Frontal cortex (tissue), 4 donors: ENCODE data around the gene ZHX3. TPM values are rescaled to one million over a fixed set of nuclear protein-coding genes. Genes with fewer than 3 reads are reported as not detected.
A peak's percentile ranks its signal among the peaks of the same experiment; 100 is the strongest.

Experiments
- DNase-seq, 2 donors: peaks; one replicate each; pipeline ENCODE4 v3.0.0; 2012; ENCODE audit warnings: low spot score in 2 of 2
- FAIRE-seq: peaks from 2 replicates; lab custom pipeline; 2012; peaks lifted over from hg19 to GRCh38; lab: Jason Lieb, UNC
- total RNA-seq: library from RNA; depleted of rRNA; stranded (reverse); fragments of >200 nt; gene quantifications from one replicate; pipeline ENCODE4 v1.2.3, GENCODE V29; 2014
- donor health status: control.
- donor health status: control.
- donor health status: control.

The ZHX3 gene, protein sequence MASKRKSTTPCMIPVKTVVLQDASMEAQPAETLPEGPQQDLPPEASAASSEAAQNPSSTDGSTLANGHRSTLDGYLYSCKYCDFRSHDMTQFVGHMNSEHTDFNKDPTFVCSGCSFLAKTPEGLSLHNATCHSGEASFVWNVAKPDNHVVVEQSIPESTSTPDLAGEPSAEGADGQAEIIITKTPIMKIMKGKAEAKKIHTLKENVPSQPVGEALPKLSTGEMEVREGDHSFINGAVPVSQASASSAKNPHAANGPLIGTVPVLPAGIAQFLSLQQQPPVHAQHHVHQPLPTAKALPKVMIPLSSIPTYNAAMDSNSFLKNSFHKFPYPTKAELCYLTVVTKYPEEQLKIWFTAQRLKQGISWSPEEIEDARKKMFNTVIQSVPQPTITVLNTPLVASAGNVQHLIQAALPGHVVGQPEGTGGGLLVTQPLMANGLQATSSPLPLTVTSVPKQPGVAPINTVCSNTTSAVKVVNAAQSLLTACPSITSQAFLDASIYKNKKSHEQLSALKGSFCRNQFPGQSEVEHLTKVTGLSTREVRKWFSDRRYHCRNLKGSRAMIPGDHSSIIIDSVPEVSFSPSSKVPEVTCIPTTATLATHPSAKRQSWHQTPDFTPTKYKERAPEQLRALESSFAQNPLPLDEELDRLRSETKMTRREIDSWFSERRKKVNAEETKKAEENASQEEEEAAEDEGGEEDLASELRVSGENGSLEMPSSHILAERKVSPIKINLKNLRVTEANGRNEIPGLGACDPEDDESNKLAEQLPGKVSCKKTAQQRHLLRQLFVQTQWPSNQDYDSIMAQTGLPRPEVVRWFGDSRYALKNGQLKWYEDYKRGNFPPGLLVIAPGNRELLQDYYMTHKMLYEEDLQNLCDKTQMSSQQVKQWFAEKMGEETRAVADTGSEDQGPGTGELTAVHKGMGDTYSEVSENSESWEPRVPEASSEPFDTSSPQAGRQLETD
- total RNA-seq, result 14.3 TPM

DNA sequence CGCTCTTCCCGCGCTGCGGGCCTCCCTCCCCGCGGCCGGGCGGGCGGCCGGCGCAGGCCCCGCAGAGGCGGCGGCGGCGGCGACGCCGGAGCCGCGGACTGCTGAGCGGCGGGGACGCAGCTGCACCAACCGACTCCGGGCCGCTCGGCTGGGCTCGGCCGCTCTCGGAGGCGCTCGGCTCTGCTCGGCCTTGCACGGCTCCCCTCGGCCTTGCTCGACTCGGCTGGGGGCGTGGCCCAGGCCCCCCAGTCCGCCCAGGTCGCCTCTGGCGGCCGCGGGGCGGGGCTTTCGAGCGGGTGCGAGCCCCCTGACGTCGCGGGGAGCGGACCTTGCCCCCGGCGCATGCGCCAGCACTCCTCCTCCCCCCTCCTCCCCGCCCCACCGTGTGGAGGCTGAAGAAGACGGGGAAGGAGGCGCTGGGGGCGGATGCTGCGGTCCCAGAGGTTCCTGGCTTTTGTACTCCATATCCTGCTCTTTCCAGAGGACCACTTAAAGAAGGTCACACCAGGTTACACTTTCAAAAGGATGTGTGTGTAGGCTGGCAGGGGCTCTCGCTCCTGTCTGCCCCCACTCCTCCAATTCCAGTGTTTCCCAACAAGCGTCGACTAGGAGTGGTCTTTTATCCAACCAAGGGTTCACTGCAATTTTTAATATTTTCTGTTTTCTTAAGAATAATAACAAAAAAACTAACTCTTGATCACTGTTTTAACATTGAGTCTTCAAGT lies at the start of gene ZHX3:
ZHX3 (minus strand) TSS at position 186 of the 725 bp plus-strand sequence. CDS start 112,815 bp downstream, outside the sequence.
- FAIRE-seq, result no peak
- DNase-seq, result peak; percentile 98 to 99

DNA sequence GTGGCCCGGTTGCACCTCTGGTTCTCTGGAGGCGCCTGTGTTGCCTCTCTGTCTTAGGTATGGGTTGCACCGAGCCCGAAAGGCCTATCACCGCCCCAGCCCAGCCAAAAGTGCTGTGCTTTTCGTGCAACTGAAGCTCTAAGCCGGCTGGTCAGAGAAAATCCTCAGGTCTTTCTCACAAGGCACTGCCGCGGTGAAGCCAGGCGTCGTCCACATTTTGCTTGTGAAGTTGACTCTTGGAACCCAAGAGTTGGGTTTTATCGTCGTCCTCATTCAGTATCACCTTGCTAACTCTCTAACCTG lies 49.8 kb upstream of the ZHX3 start:
- no peak for DNase-seq
- no peak for FAIRE-seq

DNA sequence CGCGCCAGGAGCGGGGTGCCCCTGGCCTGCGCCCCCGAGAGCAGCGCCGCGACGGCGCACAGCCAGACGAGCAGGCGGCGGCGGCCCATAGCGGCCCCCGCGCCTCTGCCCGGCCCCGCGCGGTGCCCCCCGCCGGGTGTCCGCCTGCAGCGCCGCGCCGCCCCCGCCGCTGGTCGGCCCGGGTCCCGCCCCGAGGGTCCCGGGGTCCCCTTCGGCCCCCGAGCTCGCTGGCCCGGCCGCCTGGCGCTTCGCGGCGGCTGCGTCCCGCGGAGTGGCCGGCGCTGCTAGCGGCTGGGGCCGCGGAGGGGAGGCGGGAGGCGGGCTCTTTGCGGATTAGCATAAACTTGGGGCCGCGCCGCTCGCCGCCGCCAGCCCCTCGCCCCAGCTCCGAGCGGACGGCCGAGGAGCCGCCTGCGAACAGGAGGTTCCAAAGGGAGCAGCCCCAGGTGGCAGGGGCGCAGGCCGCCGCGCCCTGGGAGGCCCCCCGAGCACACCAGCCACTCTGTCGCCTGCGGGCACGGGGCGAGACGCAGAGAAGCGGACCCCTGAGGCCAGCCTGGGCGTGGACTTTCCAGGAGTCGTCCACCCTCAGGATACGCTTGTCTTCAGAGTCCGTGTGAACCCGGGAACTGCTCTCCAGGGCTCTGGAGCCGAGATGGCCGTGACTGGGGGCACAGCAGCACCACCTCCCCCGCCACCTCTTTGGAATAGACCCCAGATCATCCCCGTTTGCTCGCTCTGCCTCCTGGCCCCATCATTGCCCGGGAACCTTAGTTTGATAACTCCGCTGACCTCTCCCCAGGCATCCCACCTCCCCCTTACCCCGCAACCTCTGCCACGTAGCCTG lies 49.2 kb upstream of the ZHX3 start, which contains the start of gene EMILIN3:
EMILIN3 (minus strand) TSS at position 273 of the 847 bp plus-strand sequence; CDS start at position 89, 184 bp downstream.
- DNase-seq (no peak), FAIRE-seq (no peak)

DNA sequence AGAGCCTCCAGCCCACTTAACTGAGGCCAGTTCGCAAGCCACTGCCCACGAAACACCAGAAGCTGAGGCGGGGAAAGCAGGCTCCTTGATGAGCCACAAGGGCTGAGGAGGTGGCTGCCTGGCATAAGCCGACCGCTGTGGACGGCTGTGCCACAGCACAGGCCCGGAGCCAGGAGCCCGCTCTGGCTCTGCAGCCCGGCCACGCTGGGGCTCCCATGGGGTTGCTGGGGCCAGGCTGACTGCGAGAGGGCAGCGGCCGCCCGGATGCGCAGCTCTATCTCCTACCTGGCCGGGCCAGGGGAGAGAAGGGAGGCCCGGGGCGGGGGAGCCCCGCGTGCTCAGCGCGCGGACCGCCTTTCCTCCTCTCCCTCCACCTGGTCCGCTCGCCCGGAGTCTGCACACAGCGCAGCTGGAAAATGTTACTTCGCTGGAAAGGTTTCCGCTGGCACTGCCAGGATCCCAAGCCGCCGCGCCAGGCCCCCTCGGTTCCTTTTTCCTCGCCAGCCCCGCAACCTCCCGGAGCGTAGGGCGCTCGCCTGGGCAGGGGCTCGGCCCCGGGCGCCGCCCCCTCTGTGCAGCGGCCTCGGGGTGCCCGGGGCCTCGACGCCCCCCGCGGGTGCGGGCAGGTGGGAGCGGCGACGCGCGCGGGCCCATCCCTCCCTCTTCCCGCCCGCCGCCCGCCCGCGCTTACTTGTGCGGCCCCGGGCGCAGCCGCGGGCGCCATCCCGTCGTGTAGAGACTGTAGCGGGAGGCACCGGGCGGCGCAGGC lies 48.4 kb upstream of the ZHX3 start:
- FAIRE-seq, result no peak

DNA sequence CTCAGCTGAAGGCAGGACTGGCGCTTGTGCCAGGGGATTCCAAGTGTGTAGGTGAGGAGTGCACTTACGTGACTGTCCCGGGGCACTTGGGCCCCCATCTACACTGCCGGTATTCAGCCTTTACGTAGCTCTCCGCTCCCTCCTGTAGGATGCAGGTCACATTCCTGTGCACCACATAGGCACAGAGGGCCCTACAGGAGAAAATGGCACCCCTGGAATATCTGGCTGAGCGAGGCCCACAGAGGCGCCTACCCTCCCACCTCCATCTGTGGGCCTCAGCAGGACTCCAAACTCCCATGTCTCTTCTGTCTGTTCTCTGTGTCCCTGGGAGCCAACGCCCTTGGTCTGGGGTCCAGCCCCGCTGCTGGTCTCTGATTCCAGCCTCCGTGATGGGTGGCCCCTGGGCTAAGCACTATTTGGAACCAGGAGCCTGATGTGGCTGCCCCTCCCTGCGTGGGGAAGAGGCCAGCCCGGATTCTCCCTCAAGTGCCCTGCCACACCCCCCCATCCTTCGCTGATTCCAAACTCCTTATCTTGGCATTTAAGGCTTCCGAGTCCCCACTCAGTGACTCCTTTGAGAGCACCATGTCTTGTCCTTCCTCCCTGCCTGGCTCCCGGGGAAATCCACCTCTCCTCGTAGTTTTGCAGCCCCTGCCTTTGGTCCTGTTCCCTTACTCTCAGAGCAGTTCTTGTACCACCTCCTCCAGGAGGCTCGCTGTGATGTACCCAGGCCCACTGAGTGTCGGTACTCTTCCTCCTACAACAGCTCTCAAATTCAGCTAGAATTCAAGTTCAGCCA lies 47.6 kb upstream of the ZHX3 start:
- no peak for FAIRE-seq
- no peak for DNase-seq

More for the DNA sequence above, 48.4 kb upstream of the ZHX3 start:
- DNase-seq, result no peak

DNA sequence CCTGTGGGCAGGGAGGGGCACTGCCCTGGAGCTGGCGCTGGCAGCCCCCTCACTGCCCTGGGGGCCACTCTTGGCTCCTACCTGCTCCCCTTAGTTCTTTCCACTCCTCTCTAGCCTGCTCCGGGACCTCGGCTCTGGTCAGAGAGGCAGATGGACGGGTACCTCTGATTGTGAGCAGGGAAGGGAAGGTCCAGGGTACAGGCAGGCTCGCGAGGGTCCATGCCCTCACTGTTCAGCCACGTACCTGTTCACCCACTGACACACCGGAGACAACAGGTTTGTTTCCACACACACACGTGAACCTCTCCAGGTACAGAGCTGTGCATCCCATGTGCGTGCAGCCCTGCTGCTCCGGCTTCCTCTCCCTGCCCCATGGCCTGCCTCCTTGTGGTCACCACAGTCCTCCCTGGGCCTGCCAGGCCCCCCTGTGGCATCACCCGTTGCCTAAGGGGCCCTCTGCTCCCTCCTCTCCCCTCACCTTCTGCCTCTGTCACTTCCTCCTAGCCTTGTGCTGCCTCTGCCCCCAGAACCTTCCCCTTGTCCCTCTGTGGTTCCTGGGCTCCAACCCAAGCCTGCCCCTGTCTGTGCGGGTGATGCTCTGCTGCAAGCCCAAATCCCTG lies 46.8 kb upstream of the ZHX3 start:
- FAIRE-seq, result no peak
- no peak for DNase-seq

DNA sequence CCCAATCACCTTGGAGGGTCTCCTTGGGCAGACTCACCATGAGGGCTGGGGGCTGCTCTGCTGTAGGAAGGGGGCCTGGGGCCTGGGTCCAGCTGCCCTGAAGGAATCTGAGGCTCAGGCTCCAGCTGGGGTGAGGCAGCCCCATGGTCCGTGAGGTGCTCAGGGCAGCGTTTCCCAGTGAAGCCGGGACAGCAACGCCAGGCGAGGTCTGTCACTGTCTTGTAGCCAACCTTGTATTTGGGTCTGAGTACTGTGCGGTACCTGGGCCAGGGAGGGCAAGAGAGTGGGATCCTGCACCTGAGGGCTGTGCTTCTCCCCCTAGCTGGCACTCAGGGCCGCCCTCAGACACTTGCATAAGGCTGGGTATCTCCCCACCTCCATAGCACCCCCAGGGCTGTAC lies 46.1 kb upstream of the ZHX3 start:
- DNase-seq, result no peak
- no peak for FAIRE-seq

DNA sequence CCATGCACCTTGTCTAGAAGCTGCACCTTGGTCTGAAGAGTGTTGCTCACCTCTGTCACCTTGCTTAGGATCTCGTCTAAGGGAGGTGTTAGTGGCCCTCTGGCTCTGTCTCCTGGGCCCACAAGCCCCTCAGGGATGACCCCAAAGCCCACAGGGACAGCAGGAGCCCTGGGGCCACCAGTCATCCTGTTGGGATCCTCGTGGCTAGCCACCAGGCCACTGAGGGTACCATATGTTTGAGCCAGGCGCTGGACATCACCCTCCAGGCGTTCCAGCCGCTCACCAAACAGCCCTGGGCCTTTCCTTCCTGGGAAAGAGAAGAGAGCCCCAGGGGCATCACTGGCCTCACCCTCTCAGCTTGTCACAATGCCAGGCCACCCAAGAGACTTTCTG lies 45.2 kb upstream of the ZHX3 start:
- DNase-seq (no peak), FAIRE-seq (no peak)

DNA sequence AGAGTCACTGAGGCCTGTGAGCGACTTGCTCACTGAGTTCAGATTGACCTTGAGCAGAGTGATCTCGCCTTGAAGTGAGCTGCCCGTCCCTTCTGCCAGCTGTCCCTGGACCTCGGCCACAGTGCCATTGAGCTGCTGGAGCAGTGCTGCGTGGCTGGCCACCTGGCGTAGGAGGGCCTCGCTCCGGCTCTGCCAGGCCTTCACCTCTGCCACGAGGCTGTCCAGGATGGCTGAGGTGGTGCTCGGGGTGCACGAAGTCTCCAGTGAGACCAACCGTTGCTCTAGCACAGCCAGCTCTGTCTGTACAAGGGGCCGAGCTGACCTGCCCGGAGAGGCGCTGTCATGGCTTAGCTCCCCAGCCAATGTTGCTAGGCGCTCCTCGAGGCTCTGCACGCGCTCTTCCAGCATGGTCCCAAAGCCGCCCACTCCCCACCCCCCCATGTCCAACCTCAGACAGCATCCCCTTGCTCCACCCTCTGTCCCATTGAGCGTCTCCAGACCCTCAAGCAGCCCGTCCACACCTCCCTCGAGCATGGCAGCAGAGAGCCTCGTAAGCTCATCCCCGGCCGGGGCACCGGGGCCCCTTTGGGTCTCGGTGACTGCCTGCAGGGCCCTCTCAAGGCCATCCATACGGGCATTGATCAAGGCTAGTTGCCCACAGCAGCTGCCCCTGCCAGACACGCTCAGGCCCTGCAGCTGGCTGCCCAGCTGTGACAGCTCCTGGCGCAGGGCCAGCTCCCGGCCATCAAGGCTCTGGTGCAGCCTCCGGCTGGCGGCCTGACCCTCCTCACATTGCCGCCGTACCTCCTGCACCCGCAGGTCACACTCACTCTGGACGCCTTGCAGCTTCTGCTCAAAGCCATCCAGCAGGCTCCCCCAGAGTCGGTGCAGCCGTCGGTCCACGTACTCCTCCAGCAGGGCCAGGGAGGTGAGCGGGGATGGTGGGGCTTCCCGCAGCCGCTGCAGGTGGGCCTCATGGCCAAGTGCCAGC lies 44.5 kb upstream of the ZHX3 start:
- FAIRE-seq, result no peak
- DNase-seq, result peak in 1 of 2 donors; percentile 53

DNA sequence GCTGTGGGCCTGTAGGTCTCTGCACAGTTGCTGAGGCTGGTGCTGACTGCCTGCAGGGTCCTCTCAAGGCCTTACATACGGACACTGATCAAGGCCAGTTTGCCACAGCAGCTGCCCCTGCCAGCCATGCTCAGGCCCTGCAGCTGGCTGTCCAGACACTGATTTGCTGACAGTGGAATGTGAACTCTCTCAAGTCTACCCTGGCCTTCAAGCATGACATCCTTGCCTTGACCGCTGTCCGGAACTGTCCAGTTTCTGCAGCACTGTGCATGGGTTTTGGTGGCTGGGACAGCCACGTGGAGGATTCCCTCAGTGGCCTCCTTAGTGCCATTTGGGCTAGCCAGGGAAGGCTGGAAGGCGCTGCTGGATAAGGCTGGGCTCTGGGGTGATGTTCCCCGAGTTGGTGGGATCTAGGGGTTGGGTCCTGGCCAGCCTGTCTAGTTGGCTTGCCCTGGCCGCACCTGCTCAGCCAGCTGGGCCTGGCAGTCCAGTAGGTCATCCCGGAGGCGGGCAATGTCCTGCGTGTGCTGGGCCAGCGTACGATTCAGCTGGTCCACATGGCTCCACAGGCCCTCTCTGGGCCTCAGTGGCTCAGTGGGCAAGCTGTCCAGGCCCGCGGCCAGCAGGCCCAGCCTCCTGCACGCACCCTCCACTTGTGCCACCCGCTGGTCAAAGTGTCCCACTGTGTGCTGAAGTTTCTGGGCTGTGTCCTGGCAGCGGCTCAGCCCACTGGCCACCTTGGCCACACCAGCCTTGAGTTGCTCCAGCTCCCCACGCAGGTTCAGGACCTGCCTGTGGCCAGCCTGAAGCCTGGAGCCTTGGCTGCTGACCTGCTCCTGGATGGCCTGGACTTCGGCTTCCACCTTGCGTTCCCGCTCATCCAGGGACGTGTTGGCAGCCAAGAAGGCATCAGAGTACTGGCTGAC lies 43.6 kb upstream of the ZHX3 start:
- DNase-seq (no peak), FAIRE-seq (no peak)

DNA sequence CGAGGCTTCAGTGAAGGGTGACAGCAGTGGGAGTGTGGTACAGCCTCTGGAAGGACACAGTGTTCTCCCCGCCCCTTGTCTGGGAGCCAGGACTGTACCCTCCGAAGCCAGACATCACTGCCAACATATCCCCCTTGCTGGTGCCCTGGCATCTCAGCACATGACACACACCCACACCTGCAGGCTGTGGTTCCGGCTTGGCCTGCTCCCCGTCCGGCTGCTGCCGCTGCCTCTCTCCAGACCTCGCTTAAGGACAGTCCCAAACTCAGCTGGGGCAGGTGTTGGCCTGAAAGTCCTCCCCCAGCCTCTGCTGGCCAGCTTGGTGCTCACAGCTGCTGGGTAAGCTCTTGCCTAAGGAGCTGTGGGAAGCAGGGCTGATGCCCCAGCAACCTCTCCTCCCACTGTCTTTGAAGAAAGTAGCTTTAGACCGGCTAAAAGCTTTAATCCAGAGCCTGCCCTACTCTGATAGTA lies 42.0 kb upstream of the ZHX3 start:
- FAIRE-seq (no peak), DNase-seq (no peak)

DNA sequence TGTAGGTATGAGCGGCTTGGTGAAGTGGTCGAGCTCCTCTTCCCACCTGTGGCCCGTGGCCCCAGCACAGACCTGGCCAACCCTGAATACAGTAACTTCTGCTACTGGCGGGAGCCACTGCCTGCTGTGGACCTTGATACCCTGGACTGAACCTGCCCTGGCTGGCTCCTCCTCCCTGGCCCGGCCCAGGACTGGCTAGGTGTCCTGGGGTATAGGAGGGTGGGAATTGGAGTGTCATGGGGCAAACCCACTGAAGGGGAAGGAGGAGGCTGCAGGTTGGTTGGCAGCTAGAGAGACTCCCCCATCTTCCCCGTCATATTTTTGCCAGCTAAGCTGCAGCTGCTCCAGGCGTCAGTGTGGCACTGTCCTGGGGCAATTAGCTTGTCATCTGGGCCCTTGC lies 41.2 kb upstream of the ZHX3 start:
- no peak for DNase-seq
- no peak for FAIRE-seq

DNA sequence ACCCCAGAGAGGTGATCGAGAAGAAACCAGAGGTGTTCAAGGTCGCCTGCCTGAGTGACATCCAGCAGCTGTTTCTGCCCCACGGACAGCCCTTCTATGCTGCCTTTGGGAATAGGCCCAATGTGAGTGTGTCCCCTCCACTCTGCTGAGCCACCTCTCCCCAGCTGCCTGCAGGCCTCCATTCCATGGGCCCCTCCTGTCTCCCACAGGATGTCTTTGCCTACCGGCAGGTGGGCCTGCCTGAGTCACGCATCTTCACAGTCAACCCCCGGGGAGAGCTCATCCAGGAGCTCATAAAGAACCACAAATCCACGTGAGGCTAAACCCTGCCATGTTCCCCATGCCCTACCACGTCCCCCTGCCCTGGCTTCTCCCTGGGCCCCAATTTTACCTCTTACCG lies 40.7 kb upstream of the ZHX3 start:
- FAIRE-seq (no peak), DNase-seq (no peak)

DNA sequence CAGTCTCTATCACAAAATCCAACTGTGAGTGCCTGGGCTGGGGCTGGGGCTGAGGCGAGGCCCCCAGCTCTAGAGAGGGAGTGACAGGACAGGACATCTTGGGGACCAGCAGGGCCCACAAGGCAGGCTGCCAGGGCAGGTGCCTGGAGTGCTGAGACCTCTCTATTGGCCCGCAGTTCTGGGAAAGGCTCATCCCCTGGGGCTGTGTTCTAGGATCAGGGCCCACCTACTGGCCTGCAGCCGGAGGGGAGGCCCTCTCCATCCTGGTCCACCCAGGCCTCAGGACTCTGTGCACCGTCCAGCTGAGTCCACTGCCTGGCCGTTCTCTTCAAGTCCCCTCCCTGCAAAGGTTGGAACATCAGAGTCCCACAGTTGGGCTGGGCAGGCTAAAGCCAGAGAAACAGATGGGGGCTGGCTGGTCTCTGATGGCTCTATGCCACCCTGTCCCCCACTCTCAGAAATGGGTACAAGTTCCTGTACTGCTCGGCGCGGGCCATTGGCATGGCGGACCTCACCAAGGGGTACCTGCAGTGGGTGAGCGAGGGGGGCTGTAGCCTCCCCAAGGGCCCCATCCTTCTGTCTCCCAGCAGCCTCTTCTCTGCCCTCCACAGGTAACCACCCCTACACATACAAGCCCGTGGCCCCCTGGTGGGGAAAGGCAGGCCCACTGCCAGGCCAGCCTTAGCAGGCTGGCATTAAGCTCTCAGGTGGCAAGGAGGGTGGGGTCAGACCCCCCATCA lies 40.1 kb upstream of the ZHX3 start:
- FAIRE-seq, result no peak

More for the DNA sequence above, 40.1 kb upstream of the ZHX3 start:
- no peak for DNase-seq
